OCI-LY7 (cell line): Measurements from ENCODE around the gene LIN37.

Source experiments
- EZH2phosphoT487 ChIP-seq: fragments of 200-600 bp; sonication (generic); IDR thresholded peaks from 2 replicates; pipeline ENCODE4 v1.6.1; 2018; ENCODE audit warnings: low read depth, borderline replicate concordance, mild to moderate bottlenecking, mixed run types, antibody characterized with exemption, low read length, moderate library complexity, mixed read lengths
- TF ChIP-seq, protein P1 (sequence below): fragments of 200-600 bp; sonication (generic); conservative IDR thresholded peaks from 2 replicates; pipeline ENCODE4 v1.5.1; 2014; ENCODE audit warnings: mild to moderate bottlenecking, antibody characterized with exemption, low read length, moderate library complexity, mixed read lengths

DNA sequence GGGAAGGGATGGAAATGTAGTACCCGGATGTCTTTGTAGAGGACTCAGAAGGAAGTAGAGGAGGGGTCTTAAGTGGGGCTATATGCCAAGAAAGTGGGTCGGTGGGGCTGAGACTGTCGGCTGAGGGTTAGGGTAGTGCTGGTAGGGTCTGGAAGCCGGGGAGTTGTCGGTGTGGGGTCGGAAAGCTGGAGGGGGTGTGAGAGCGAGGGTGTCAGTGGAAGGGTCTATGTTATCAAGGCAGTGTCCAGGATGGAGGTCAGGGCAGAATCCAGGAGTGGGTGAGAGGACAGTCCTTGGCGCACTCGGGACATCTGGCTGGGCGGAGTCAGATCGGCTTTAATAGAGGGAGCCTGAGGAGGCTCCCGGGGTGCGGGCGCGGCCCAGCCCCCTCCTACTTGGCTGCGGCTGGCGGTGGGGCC, 6.8 kb downstream of the LIN37 start:
- TF ChIP-seq, protein P1, sequence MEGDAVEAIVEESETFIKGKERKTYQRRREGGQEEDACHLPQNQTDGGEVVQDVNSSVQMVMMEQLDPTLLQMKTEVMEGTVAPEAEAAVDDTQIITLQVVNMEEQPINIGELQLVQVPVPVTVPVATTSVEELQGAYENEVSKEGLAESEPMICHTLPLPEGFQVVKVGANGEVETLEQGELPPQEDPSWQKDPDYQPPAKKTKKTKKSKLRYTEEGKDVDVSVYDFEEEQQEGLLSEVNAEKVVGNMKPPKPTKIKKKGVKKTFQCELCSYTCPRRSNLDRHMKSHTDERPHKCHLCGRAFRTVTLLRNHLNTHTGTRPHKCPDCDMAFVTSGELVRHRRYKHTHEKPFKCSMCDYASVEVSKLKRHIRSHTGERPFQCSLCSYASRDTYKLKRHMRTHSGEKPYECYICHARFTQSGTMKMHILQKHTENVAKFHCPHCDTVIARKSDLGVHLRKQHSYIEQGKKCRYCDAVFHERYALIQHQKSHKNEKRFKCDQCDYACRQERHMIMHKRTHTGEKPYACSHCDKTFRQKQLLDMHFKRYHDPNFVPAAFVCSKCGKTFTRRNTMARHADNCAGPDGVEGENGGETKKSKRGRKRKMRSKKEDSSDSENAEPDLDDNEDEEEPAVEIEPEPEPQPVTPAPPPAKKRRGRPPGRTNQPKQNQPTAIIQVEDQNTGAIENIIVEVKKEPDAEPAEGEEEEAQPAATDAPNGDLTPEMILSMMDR: no peak
- TF ChIP-seq EZH2phosphoT487: no peak
